Body of pancreas (tissue), 4 donors: ENCODE measurements around the gene LRWD1.
"Not testable (repeated sequence)": the region's sequence is repeated elsewhere in the genome, so short reads cannot be mapped to it uniquely, and the experiment has no call there.

Experiments used
- POLR2A ChIP-seq, 3 donors: fragments of 450-650 bp; IDR thresholded peaks; one replicate each; pipeline ENCODE4 v1.6.1; 2016; ENCODE audit warnings: antibody characterized with exemption in 3 of 3, mild to moderate bottlenecking in 2 of 3
- TF ChIP-seq, protein P1 (sequence below), 7 experiments: fragments of 450-650 bp in 4 of 7; fragments of 200-600 bp in 3 of 7; sonication (generic) in 3 of 7; IDR thresholded peaks; one replicate each; pipeline ENCODE4 v1.5.1; 2016 to 2019; ENCODE audit warnings: antibody characterized with exemption in 7 of 7

GRCh38 chr7:102484317-102484716, 19.5 kb downstream of the LRWD1 start:
- TF ChIP-seq POLR2A (IDR thresholded peaks at IDR 0.05): not testable (repeated sequence)
- TF ChIP-seq, protein P1, sequence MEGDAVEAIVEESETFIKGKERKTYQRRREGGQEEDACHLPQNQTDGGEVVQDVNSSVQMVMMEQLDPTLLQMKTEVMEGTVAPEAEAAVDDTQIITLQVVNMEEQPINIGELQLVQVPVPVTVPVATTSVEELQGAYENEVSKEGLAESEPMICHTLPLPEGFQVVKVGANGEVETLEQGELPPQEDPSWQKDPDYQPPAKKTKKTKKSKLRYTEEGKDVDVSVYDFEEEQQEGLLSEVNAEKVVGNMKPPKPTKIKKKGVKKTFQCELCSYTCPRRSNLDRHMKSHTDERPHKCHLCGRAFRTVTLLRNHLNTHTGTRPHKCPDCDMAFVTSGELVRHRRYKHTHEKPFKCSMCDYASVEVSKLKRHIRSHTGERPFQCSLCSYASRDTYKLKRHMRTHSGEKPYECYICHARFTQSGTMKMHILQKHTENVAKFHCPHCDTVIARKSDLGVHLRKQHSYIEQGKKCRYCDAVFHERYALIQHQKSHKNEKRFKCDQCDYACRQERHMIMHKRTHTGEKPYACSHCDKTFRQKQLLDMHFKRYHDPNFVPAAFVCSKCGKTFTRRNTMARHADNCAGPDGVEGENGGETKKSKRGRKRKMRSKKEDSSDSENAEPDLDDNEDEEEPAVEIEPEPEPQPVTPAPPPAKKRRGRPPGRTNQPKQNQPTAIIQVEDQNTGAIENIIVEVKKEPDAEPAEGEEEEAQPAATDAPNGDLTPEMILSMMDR (IDR thresholded peaks at IDR 0.05): not testable (repeated sequence)
